Measurements from ENCODE around the gene ATL3.
"Not testable (repeated sequence)": the region's sequence is repeated elsewhere in the genome, so short reads cannot be mapped to it uniquely, and the experiment has no call there.

The ATL3 gene

DNA sequence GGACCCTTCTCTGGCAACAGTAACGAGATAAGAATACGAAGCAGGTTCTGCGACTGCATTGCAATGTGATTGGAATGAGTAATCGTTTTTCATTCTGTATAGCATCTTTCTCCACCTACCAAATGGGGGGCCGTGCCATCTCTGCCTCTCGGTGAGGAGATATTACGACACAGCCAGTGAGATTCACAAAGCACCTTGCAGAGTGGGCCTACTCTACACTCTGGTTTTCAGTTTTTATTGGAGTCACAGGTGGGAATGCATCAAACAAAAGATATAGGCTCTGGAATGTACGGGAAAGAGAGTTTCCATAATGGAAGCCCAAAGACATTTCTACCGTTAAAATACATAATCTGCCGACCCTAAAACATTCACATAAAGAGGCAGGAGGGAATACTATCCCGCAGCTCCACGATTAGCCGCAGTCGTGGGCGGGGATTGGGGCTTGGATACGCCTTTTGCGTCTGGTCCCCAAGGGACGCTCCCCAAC is 9.7 kb upstream of the ATL3 start:
- FAIRE-seq: peak; percentile 49

DNA sequence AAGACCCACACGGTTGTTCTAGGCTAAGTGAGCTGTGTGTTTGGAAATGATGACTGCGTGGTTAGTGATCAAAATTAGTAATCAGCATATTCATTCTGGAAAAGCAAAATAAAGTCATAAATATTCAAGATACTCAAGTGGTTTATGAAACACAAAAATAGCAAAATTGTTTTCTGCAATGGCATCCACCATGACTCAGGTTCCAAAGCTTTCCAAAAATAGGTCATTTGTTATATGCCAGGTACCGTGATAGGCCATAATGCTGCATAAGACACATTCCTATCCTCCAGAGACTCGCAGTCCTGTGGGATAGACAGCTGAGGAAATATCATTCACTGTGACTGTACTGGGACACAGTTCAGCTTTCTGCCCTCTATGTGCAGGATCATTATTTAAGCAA is 2.4 kb upstream of the ATL3 start:
- FAIRE-seq: no peak

DNA sequence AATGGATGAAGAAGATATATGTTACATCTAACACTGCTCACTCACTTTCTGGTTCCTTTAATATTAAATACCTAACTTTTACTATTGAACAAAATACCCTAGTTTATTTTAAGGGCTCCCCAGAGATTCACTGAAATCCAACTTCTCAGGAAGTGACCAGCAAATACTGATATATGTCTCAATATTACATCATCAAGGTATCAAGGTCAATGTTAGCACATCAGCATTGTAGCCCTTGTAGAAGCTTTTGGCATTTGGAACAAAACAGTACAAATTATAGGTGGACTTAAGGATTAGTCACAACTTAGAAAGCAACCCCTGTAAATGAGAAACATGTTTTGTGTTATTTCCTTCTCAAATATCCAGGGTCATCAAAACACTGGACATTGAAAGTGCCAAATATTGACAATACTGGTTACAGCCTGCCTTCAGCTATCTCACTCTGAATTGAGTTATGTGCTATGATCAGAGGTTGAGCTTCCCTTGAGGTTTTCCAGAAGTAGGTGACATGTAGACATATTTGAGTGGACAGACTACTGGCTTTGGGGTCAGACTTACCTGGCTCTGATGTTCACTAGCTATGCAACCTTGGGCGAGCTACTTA is 1.9 kb upstream of the ATL3 start:
- no peak for FAIRE-seq

DNA sequence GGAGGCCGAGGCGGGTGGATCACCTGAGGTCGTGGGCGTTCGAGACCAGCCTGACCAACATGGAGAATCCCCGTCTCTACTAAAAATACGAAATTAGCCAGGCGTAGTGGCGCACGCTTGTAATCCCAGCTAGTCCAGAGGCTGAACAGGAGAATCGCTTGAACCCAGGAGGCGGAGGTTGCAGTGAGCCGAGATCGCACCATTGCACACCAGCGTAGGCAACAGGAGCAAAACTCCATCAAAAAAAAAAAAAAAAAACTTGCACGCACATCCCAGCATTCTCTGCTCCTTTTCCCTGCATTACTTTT is 934 bp upstream of the ATL3 start:
- FAIRE-seq: no peak

DNA sequence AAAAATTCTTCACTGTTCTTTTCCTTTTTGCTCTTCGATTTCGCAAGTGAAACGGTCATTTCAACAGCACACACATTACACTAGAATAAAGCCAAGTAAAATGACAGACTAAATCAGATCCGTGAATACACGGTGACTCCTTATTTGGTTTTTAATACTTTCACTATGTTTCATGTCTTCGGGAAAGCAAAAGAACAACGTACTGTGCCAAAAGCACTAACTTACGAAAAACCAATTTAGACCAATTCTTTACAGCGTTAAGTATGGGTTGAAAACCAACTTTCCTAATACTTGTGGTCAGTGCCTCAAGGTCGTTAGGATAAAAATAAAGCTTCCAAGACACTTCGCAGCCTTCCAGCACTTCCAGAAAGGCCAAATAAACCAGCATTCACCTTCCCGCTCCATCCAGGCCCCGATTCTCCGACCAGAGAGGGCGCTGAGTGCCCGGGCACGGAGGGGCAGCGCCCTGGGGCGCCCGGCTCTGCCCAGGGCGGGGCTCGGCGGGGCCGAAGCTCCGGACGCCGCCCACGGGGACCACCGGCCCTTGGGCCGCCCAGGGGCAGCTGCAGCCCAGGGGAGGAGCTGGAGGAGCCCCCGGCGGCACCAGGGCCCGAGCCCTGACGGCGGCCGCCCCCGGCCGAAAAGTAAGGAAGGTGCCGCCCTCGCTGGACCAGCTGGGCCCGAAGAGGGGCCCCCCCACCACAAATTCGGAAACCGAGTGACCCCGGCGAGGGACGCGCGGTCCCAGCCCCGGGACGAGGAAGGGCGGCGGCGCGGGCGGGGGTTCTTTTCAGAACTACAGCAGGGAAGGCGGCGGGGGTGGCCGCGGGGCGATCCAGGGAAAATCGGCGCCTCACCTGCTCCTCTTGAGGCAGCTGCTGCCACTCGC is 499 bp downstream of the ATL3 start:
- FAIRE-seq: no peak

DNA sequence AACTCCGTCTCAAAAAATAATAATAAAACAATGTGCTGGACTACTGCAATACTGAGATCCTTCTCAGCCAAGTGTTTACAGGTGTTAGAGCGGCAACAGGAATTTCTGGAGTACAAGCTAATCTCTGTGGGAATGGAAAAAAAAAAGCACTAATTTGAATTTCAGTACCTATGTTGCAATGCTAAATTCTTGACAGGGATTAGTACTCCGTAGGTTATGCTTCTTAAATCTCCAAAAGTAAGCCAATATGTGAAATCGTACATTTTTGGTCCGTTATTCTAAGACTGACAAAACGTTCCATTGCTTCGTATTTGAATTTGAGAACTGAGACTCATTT is 1.1 kb downstream of the ATL3 start:
- FAIRE-seq: no peak

DNA sequence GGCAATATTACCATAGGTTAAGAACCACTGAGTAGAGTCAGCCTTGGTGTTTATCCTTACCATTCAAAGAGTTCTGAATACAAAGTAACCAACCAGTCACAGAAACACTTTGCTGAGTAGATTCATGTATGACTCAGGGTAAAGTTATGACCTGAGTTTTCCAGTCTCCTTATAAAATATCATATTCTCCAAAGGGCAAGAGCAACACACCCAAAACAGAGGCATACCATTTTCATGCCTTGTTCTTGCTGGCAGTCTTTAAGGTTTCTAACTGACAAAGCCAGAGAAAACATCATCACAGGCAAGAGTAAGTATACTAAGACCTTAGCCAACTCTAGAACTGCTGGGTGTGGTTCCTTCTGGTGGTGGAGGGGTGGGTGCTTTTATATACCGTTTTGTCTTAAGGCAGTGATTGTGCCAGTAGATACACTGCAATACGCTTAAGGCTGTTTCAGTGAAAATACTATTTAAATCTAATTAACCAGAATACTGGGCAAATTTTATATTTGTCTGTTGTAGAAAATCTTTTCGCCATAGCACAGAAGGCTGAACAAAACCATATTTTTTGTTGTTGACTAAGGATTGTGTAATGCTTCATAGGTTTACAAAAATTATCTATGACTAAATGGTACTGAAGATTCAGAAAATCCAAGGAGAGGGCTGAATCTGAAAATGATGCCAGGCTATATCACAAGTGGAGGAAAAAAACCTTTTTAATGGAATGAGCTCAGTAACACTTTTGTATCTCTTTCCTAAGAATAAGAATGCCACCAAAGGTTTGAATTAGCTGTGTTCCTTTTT is 3.0 kb downstream of the ATL3 start:
- no peak for FAIRE-seq

DNA sequence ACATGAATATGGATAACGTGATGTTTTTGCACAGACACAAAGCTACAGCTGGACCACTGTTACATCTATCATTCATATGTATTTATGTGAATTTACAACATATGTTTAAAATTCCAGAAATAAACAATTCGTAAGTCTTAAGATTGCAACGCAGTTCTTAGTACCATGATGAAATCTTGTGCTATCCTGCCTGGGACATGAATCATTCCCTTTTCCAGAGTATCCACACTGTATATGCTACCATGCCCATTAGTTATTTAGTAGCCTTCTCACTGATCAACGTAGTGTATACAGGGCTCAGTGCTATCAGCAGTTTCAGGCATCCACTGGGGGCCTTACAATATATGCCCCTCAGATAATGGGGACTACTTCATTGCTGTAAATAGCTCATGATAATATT is 4.3 kb downstream of the ATL3 start:
- no peak for FAIRE-seq

DNA sequence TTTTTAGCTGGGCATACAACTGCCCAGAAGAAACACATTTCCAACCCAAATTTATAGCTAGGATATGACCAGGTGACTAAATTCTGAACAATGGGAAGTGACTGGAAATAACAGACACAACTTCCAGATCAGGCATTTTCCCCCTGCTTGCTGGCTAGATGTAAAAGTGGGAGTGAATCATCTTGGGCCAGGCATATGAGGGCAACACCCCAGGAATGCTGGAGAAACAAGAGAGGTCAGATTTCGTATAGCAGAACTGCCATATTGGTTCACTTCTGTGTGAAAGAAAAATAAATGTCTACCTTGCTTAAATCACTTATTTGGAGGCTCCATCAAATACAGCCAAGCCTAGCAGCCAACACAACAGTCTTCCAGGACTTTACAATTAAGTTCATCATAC is 7.4 kb downstream of the ATL3 start:
- no peak for FAIRE-seq

DNA sequence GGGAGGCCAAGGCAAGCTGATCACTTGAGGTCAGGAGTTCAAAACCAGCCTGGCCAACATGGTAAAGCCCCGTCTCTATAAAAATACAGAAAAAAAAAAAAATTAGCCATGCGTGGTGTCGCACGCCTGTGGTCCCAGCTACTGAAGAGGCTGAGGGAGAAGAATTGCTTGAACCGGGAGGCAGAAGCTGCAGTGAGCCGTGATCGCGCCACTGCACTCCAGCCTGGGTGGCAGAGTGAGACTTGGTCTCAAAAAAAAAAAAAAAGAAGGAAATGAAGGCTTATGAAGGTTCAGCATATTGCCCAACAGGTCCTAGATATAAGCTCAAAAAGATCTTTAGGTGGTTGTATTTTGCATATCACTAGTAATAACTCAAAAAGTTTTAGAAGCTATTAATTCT is 10.2 kb downstream of the ATL3 start:
- no peak for FAIRE-seq

DNA sequence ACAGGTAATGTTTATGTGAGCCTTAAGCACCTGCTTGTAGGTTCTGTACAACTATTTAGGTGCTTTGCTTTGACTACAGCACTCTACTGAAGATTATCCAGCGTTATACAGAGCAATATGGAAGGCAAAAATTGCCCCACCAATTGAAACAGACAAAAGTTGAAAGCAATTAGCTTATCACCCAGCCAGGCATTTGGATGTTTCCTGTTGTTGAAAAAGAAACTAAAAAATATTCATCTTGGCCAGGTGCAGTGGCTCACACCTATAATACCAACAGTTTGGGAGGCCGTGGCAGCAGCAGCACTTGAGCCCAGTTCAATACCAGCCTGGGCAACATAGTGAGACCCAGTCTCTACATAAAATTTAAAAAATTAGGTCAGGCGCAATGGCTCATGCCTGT is 18.5 kb downstream of the ATL3 start:
- no peak for FAIRE-seq

DNA sequence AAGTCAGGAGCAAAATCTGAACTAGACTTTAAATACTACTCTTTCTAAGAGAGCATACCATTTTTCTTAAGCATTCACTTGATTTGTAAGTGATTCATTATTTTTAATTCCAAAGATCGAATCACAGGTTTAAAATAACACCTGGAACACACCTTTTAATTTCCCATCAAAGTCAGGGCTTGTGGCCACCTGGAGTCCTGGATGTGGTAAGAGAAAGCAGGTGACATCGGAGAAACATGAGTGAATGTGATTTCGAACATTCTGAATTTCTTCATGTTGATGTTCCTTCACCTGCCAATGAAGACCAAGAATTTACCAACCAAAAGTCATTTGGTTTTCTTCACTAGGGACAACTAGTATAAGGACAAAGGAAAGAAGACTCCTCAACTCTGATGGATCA is 28.0 kb downstream of the ATL3 start:
- no peak for FAIRE-seq

DNA sequence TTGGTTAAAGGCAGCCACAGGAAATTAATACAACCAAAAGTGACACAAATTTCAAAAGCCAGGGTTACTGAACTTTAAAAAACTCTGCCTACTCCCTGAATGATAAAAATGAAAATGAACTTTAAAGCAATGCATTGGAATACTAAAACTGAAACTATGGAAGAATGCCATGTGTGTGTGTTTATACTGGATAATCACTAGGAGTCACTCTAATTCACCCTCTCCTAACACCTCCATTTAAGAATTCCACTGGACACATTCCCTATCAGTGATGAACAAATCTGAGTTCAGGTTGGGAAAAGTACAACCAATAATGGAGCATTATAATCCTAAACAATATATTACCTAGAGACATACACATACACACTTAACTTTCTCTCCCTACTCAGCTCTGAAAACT is 29.4 kb downstream of the ATL3 start:
- no peak for FAIRE-seq

DNA sequence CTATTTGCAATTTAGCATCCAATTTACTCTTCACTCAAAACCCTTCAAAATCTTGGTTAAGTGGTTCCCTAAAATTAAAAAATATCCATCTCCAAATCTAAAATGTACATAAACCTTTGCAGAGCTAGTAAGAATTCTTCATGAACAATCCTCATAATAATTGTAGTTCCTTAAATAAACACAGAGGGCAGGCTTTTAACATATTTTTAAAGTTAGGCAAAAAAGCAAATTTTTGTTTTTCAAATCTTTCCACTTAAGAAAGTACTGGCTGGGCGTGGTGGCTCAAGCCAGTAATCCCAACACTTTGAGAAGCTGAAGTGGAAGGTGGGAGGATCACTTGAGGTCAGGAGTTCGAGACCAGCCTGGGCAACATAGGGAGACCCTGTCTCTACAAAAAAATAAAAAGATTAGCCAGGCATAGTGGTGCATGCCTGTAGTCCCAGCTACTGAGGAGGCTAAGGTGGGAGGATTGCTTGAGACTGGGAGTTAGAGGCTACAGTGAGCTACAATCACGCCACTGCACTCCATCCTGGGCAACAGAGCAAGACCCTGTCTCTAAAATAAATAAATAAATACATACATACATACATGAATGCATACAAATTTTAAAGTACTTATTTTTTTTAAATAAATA is 31.9 kb downstream of the ATL3 start:
- FAIRE-seq: peak; percentile 90

DNA sequence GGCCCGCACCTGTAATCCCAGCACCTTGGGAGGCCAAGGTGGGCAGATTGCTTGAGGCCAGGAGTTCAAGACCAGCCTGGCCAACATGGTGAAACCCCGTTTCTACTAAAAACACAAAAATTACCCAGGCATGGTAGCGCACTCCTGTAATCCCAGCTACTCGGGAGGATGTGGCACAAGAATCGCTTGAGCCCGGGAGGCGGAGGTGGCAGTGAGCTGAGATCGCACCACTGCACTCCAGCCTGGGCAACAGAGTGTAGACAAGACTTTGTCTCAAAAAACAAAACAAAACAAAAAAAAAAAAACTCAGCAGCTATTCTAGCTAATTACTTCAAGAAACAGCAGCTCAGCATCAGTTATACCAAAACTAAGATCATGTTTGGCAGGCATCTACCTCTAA is 32.7 kb downstream of the ATL3 start:
- FAIRE-seq: not testable (repeated sequence)

DNA sequence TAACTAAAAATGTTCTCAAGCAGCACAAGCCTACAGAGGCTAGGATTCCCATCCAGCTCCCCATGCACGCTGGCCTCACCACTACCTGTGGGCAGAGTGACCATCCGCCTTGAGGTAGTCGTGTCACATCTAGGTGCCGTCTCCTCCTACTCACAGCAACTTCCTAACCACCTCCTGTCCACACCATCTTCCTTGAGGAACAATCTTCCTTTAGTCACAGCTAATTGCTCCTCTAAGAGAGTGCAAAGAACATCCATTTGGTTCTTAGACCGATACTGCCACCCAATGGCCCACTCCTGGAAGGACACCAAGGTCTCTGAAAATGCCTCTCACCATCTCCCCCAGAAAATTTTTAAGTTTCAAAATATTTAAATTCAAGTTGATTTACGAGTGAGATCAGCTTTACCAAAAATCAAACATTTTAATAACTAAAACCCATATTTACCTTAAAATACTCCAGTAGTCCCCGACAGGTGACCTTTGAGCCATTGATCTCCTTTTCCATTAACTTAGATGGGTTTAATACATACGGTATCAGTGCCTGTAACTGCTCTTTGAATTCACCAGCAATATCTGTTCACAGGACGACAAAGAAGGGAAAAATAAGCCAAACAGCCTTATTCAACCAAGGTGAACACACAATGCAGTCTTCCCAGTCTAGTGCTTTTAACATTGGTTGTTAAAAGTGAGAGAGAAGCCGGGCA is 35.3 kb downstream of the ATL3 start:
- no peak for FAIRE-seq

DNA sequence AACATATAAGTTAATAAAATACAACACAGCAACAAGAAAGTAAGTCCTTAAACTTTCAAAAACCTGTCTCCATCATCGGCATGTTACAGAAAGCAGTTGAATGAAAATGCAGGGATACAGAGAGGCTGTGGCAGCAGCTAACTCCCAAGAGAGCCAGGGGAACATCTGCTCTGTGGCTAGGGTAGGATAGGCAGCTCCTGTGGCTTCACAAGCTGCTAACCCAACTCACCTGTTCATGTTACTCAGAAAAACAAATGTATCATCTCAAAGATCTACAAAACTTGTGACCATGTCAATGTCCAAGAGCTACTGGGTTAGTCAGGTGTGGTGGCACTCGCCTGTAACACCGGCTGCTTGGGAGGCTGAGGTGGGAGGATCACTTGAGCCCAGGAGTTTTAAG is 41.8 kb downstream of the ATL3 start:
- FAIRE-seq: no peak

DNA sequence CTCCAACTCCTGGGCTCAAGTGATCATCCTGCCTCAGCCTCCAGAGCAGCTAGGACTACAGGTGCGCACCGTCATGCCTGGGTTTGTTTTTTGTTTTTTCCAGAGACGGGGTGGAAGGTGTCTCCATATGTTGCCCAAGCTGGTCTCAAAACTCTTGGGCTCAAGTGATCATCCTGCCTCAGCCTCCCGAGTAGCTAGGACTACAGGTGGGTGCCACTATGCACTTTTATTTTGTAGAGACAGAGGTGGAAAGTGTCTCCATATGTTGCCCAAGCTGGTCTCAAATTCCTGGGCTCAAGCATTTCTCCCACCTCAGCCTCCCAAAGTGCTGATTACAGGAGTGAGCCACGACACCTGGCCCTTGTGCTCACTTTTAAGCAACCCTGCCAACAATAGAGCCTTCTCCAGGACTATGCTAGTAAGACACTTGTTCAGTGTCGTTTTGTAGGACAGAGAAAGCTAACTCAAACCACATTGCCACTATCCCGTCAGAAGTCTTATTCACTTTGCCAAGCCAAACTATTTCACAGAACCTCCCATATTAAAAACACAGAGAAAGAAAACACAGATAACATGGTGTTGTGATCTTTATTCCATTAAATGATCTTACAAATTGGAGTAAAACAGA is 47.5 kb downstream of the ATL3 start:
- no peak for FAIRE-seq

DNA sequence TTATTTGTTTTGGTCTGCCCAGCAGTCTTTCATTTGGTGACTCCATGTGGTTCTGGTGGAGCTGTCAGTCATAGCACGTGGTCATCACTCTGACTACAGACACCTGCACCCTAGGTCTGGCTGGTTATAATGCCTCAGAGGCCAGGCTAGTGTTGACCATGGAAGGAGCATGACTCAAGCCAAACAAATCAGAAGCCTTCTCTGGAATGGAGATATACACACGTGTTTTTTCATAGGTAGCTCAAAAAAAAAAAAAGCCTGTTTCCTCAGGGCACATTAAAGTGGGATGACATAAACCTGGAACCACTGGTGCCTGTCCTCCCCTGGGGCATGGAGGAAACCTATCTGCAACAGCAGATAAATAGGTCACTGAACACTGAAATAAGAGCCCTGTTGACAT is 48.9 kb downstream of the ATL3 start:
- no peak for FAIRE-seq

DNA sequence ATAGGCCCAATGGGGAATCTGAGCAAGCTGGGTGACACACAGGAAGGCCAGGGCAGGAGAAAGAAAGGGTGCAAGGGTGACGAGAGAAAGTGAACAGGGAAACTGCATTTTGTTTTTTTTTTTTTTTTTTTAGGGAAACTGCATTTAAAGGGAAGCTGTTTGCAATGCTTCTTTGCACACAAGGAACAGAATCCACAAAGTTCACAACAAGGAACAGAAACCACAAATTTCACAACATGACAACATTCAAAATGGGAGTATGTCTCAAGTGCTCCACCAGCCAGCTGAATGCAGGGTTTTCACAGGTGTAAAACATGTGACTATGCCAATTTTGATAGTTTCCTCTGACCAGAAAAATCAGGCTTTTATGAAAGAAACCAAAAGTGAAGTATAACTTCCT is 50.1 kb downstream of the ATL3 start:
- no peak for FAIRE-seq

DNA sequence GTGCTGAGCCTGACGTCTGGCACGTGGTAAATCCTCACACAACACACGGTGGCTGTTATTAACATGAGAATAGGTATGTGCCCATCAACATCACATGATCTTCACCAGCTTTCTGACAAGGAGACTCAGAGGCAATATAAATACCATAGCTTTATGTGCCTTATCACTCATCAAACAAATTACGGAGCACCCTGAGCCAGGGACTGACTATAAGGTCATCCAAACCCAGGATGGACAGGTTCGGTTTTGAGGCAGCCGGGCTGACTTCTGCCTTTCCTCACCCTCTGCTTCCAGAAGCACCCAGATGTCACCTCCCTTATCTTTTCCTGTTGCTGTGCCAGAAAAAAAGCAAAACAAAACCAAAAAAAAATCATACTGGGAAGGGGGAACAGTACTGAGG is 51.2 kb downstream of the ATL3 start:
- no peak for FAIRE-seq

DNA sequence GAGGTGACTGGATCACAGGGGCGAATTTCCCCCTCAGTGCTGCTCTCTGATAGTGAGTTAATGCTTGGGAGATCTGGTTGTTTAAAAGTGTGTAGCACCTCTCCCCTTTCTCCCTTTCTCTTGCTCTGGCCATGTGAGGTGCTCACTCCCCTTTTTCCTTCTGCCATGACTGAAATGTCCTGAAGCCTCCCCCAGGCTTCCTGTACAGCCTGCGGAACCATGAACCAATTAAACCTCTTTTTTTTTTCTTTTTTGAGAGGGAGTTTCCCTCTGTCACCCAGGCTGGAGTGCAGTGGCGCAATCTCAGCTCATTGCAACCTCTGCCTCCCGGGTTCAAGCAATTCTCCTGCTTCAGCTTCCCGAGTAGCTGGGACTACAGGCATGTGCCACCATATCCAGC is 53.5 kb downstream of the ATL3 start:
- FAIRE-seq: not testable (repeated sequence)

Measured in islet of Langerhans (tissue), 1 donor.